HCT116 (cell line): ENCODE measurements around the gene GALNS.

Experiments used
- EGR1 ChIP-seq: IDR thresholded peaks from 2 replicates; pipeline ENCODE4 v1.6.1; 2012; ENCODE audit warnings: low read depth
- EZH2 ChIP-seq: fragments of 200-600 bp; sonication (generic); IDR thresholded peaks from 2 replicates; pipeline ENCODE4 v1.6.1; 2017; ENCODE audit warnings: antibody characterized with exemption, mixed run types
- EZH2phosphoT487 ChIP-seq: fragments of 200-600 bp; IDR thresholded peaks from 2 replicates; pipeline ENCODE4 v1.6.1; 2018; ENCODE audit warnings: antibody characterized with exemption, borderline replicate concordance
- POLR2A ChIP-seq: IDR thresholded peaks from 2 replicates; pipeline ENCODE4 v1.7.0; 2011; ENCODE audit warnings: borderline replicate concordance; ENCODE audit not compliant: insufficient read depth, insufficient read length; ENCODE audit errors: extremely low read depth
- POLR2AphosphoS5 ChIP-seq: IDR thresholded peaks from 2 replicates; pipeline ENCODE4 v1.6.1; 2011; ENCODE audit warnings: mild to moderate bottlenecking, low read depth, low read length, moderate library complexity
- RAD21 ChIP-seq: IDR thresholded peaks from 2 replicates; pipeline ENCODE4 v1.6.1; 2012; ENCODE audit warnings: low read depth, mild to moderate bottlenecking
- SP1 ChIP-seq: IDR thresholded peaks from 2 replicates; pipeline ENCODE4 v1.6.1; 2012; ENCODE audit warnings: low read depth
- TCF7L2 ChIP-seq: IDR thresholded peaks from 2 replicates; pipeline ENCODE4 v1.7.0; 2011; ENCODE audit warnings: borderline replicate concordance, inconsistent platforms; ENCODE audit not compliant: insufficient read depth, insufficient read length; ENCODE audit errors: extremely low read depth
- YY1 ChIP-seq: IDR thresholded peaks from 2 replicates; pipeline ENCODE4 v1.6.1; 2011; ENCODE audit warnings: low read length, low read depth, moderate library complexity, mild to moderate bottlenecking; ENCODE audit not compliant: insufficient replicate concordance; ENCODE audit errors: extremely low read depth
- ZBTB33 ChIP-seq: IDR thresholded peaks from 2 replicates; pipeline ENCODE4 v1.6.1; 2011; ENCODE audit warnings: mild to moderate bottlenecking, low read length, moderate library complexity; ENCODE audit not compliant: insufficient replicate concordance; ENCODE audit errors: extremely low read depth
- ZNF274 ChIP-seq: fragments of 200-500 bp; sonication (Bioruptor generic); IDR thresholded peaks from 2 replicates; pipeline ENCODE4 v1.6.1; 2014; ENCODE audit warnings: mild to moderate bottlenecking, low read depth, low read length, inconsistent platforms
- TF ChIP-seq, protein P1 (sequence below), 3 experiments: fragments of 200-600 bp in 1 of 3; sonication (generic) in 1 of 3; IDR thresholded peaks in 2 of 3; conservative IDR thresholded peaks in 1 of 3; 2 replicates each; pipeline ENCODE4 v1.5.1; 2012 to 2017; ENCODE audit warnings: low read depth in 2 of 3, low read length in 2 of 3, antibody characterized with exemption in 1 of 3, borderline replicate concordance in 1 of 3, control low read depth in 1 of 3, mild to moderate bottlenecking in 1 of 3, mixed read lengths in 1 of 3, mixed run types in 1 of 3, moderate library complexity in 1 of 3; ENCODE audit not compliant: insufficient read depth in 1 of 3
- TF ChIP-seq, protein P2 (sequence below): IDR thresholded peaks from 2 replicates; pipeline ENCODE4 v1.6.1; 2012; ENCODE audit warnings: low read depth

GRCh38 chr16:88833086-88833485 lies 23.7 kb downstream of the GALNS start:
- TF ChIP-seq POLR2A (no peak), ZNF274 (no peak), YY1 (no peak), EZH2 (no peak), TCF7L2 (no peak), RAD21 (no peak), POLR2AphosphoS5 (no peak), EGR1 (no peak), EZH2phosphoT487 (no peak), SP1 (no peak), ZBTB33 (no peak)
- TF ChIP-seq, protein P1, sequence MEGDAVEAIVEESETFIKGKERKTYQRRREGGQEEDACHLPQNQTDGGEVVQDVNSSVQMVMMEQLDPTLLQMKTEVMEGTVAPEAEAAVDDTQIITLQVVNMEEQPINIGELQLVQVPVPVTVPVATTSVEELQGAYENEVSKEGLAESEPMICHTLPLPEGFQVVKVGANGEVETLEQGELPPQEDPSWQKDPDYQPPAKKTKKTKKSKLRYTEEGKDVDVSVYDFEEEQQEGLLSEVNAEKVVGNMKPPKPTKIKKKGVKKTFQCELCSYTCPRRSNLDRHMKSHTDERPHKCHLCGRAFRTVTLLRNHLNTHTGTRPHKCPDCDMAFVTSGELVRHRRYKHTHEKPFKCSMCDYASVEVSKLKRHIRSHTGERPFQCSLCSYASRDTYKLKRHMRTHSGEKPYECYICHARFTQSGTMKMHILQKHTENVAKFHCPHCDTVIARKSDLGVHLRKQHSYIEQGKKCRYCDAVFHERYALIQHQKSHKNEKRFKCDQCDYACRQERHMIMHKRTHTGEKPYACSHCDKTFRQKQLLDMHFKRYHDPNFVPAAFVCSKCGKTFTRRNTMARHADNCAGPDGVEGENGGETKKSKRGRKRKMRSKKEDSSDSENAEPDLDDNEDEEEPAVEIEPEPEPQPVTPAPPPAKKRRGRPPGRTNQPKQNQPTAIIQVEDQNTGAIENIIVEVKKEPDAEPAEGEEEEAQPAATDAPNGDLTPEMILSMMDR (IDR thresholded peaks at IDR 0.05 in 2 of 3, conservative IDR thresholded peaks at IDR 0.05 in 1 of 3; ENCODE audit: borderline replicate concordance in 1 of 3, insufficient read depth in 1 of 3, low read depth in 2 of 3, low read length in 2 of 3) = no peak
- TF ChIP-seq, protein P2, sequence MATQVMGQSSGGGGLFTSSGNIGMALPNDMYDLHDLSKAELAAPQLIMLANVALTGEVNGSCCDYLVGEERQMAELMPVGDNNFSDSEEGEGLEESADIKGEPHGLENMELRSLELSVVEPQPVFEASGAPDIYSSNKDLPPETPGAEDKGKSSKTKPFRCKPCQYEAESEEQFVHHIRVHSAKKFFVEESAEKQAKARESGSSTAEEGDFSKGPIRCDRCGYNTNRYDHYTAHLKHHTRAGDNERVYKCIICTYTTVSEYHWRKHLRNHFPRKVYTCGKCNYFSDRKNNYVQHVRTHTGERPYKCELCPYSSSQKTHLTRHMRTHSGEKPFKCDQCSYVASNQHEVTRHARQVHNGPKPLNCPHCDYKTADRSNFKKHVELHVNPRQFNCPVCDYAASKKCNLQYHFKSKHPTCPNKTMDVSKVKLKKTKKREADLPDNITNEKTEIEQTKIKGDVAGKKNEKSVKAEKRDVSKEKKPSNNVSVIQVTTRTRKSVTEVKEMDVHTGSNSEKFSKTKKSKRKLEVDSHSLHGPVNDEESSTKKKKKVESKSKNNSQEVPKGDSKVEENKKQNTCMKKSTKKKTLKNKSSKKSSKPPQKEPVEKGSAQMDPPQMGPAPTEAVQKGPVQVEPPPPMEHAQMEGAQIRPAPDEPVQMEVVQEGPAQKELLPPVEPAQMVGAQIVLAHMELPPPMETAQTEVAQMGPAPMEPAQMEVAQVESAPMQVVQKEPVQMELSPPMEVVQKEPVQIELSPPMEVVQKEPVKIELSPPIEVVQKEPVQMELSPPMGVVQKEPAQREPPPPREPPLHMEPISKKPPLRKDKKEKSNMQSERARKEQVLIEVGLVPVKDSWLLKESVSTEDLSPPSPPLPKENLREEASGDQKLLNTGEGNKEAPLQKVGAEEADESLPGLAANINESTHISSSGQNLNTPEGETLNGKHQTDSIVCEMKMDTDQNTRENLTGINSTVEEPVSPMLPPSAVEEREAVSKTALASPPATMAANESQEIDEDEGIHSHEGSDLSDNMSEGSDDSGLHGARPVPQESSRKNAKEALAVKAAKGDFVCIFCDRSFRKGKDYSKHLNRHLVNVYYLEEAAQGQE = no peak
